Peyer's patch (tissue), 4 donors: ENCODE data around the gene ZBTB37.

Source experiments
- POLR2A ChIP-seq, 2 donors: fragments of 450-650 bp; IDR thresholded peaks; one replicate each; pipeline ENCODE4 v1.5.1; 2017; ENCODE audit warnings: antibody characterized with exemption in 2 of 2, mild to moderate bottlenecking in 2 of 2, moderate library complexity in 2 of 2
- TF ChIP-seq, protein P1 (sequence below), 6 experiments: fragments of 450-650 bp in 4 of 6; fragments of 200-600 bp in 2 of 6; sonication (generic) in 1 of 6; IDR thresholded peaks; one replicate each; pipeline ENCODE4 v1.5.1; 2017 to 2019; ENCODE audit warnings: antibody characterized with exemption in 6 of 6, mild to moderate bottlenecking in 3 of 6, moderate library complexity in 1 of 6

DNA sequence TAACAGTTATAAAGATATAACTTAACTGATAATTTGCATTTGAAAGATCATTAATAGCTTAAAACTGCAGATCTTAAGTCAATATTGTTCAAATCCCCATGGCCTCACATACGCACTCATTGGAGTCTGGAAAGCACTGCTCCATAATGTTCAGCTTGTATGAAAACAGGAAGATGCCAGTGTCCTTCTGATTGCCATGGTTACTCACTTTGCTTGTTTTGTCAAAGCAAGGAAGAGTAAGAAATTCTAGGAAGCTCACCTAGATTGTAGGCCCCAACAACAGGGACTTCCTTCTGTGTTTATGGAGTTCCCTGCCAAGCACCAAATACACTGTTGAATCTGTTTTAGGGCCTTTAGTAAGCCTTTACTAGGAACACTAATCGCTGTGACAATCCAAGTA lies 11.3 kb upstream of the ZBTB37 start:
- TF ChIP-seq, protein P1, sequence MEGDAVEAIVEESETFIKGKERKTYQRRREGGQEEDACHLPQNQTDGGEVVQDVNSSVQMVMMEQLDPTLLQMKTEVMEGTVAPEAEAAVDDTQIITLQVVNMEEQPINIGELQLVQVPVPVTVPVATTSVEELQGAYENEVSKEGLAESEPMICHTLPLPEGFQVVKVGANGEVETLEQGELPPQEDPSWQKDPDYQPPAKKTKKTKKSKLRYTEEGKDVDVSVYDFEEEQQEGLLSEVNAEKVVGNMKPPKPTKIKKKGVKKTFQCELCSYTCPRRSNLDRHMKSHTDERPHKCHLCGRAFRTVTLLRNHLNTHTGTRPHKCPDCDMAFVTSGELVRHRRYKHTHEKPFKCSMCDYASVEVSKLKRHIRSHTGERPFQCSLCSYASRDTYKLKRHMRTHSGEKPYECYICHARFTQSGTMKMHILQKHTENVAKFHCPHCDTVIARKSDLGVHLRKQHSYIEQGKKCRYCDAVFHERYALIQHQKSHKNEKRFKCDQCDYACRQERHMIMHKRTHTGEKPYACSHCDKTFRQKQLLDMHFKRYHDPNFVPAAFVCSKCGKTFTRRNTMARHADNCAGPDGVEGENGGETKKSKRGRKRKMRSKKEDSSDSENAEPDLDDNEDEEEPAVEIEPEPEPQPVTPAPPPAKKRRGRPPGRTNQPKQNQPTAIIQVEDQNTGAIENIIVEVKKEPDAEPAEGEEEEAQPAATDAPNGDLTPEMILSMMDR (IDR thresholded peaks at IDR 0.05), result no peak
- no peak for TF ChIP-seq POLR2A (IDR thresholded peaks at IDR 0.05)
